HL-60 (cell line): ENCODE data around the gene TRIM31.

ENCODE experiments used
- POLR2AphosphoS5 ChIP-seq: IDR thresholded peaks from 2 replicates; pipeline ENCODE4 v1.6.1; 2012; ENCODE audit warnings: low read depth
- TF ChIP-seq, protein P1 (sequence below): IDR thresholded peaks from 2 replicates; pipeline ENCODE4 v1.6.1; 2012; ENCODE audit warnings: low read depth; ENCODE audit not compliant: insufficient replicate concordance
- TF ChIP-seq, protein P2 (sequence below): IDR thresholded peaks from one replicate; pipeline ENCODE4 v1.5.1; 2011; ENCODE audit warnings: low read length, control low read depth, inconsistent platforms; ENCODE audit not compliant: insufficient read depth

DNA sequence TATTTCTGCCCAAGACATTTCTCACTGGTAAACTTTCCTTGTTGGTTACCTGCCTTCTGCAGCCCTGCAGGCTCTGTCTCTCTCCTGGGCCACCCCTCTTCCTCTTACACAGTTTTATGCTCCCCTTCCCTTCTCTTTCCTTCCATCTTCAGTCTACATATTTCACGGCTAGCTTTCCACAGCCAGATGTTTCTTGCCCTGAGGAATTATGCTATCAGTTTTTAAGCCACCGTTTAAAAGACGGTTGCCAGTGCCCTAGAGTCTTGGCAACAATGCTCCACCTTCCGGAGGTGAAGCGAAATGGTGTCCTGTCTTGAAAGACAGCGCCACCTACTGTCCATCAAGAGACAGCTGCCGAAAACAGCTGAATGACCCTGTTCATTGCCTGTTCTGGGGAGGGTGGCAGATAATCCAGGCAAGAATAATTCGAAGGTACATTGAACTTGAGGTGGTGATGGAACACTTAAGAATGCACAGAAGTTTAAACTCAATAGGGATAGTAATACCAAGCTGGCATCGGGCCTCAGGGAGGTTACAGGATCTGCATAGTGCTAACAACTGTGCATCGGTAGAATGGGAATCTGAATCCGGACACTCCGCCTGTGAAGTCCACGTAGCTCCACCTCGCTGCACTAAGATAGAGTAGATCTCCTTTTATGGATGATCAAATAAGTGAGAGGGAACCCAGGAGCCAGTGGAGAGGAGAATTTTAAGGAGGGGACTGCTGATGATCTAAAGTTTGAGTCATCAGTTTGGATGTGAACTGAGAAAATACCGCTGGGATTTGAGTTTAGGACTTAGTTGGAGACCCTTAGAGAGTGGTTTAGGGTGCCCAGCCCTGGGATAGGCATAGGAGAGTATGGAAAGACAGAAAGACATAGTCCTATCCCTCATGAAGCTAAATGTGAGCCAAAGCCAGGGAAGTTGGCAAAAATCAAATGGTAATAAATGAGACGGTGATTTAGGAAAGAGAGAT, 18.3 kb upstream of the TRIM31 start:
- TF ChIP-seq, protein P1, sequence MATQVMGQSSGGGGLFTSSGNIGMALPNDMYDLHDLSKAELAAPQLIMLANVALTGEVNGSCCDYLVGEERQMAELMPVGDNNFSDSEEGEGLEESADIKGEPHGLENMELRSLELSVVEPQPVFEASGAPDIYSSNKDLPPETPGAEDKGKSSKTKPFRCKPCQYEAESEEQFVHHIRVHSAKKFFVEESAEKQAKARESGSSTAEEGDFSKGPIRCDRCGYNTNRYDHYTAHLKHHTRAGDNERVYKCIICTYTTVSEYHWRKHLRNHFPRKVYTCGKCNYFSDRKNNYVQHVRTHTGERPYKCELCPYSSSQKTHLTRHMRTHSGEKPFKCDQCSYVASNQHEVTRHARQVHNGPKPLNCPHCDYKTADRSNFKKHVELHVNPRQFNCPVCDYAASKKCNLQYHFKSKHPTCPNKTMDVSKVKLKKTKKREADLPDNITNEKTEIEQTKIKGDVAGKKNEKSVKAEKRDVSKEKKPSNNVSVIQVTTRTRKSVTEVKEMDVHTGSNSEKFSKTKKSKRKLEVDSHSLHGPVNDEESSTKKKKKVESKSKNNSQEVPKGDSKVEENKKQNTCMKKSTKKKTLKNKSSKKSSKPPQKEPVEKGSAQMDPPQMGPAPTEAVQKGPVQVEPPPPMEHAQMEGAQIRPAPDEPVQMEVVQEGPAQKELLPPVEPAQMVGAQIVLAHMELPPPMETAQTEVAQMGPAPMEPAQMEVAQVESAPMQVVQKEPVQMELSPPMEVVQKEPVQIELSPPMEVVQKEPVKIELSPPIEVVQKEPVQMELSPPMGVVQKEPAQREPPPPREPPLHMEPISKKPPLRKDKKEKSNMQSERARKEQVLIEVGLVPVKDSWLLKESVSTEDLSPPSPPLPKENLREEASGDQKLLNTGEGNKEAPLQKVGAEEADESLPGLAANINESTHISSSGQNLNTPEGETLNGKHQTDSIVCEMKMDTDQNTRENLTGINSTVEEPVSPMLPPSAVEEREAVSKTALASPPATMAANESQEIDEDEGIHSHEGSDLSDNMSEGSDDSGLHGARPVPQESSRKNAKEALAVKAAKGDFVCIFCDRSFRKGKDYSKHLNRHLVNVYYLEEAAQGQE, result no peak
- TF ChIP-seq, protein P2, sequence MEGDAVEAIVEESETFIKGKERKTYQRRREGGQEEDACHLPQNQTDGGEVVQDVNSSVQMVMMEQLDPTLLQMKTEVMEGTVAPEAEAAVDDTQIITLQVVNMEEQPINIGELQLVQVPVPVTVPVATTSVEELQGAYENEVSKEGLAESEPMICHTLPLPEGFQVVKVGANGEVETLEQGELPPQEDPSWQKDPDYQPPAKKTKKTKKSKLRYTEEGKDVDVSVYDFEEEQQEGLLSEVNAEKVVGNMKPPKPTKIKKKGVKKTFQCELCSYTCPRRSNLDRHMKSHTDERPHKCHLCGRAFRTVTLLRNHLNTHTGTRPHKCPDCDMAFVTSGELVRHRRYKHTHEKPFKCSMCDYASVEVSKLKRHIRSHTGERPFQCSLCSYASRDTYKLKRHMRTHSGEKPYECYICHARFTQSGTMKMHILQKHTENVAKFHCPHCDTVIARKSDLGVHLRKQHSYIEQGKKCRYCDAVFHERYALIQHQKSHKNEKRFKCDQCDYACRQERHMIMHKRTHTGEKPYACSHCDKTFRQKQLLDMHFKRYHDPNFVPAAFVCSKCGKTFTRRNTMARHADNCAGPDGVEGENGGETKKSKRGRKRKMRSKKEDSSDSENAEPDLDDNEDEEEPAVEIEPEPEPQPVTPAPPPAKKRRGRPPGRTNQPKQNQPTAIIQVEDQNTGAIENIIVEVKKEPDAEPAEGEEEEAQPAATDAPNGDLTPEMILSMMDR, result peak; percentile 99
- no peak for TF ChIP-seq POLR2AphosphoS5
